H9 (cell line): ENCODE measurements around the gene GABBR2. TPM values are rescaled to one million over a fixed set of nuclear protein-coding genes. Genes with fewer than 3 reads are reported as not detected.

ENCODE experiments used
- DNase-seq: peaks from one replicate; pipeline ENCODE4 v3.0.0-alpha.2; 2017
- H2AFZ ChIP-seq: one replicate; pipeline ENCODE4 v1.6.1; 2013; ENCODE audit warnings: mild to moderate bottlenecking, low read length, control low read depth, moderate library complexity
- H2AK5ac ChIP-seq: 2 replicates; pipeline ENCODE4 v1.6.1; 2013; ENCODE audit warnings: low read length, control low read depth, mixed read lengths; ENCODE audit not compliant: insufficient read length
- H2BK120ac ChIP-seq: one replicate; pipeline ENCODE4 v1.6.1; 2013; ENCODE audit warnings: low read depth, mild to moderate bottlenecking, low read length, control low read depth, inconsistent platforms; ENCODE audit not compliant: poor library complexity, severe bottlenecking
- H2BK12ac ChIP-seq: 2 replicates; pipeline ENCODE4 v1.6.1; 2013; ENCODE audit warnings: low read length, control low read depth, mixed read lengths, low read depth; ENCODE audit not compliant: insufficient read length
- H2BK15ac ChIP-seq: 2 replicates; pipeline ENCODE4 v1.6.1; 2013; ENCODE audit warnings: low read depth, low read length, control low read depth
- H2BK20ac ChIP-seq: one replicate; pipeline ENCODE4 v1.6.1; 2013; ENCODE audit warnings: low read depth, mild to moderate bottlenecking, low read length, control low read depth, inconsistent platforms; ENCODE audit not compliant: poor library complexity, severe bottlenecking
- H2BK5ac ChIP-seq: 2 replicates; pipeline ENCODE4 v1.6.1; 2013; ENCODE audit warnings: low read length, control low read depth, mixed read lengths; ENCODE audit not compliant: insufficient read length
- H3K14ac ChIP-seq: 2 replicates; pipeline ENCODE4 v1.6.1; 2013; ENCODE audit warnings: low read length, control low read depth; ENCODE audit not compliant: insufficient read depth
- H3K18ac ChIP-seq: 2 replicates; pipeline ENCODE4 v1.6.1; 2013; ENCODE audit warnings: low read depth, mild to moderate bottlenecking, mixed read lengths, low read length, control low read depth; ENCODE audit not compliant: insufficient read length
- H3K23ac ChIP-seq: 2 replicates; pipeline ENCODE4 v1.6.1; 2013; ENCODE audit warnings: low read length, control low read depth, mixed read lengths, low read depth; ENCODE audit not compliant: insufficient read length
- H3K23me2 ChIP-seq: 2 replicates; pipeline ENCODE4 v1.6.1; 2013; ENCODE audit warnings: low read depth, mild to moderate bottlenecking, mixed read lengths, low read length, control low read depth; ENCODE audit not compliant: insufficient read length, poor library complexity, severe bottlenecking
- H3K27ac ChIP-seq: 2 replicates; pipeline ENCODE4 v1.5.1; 2013; ENCODE audit warnings: low read length, control low read depth, mixed read lengths, low read depth; ENCODE audit not compliant: insufficient read length
- H3K27me3 ChIP-seq: 2 replicates; pipeline ENCODE4 v1.6.1; 2013; ENCODE audit warnings: low read length, control low read depth, inconsistent platforms; ENCODE audit not compliant: insufficient read depth
- H3K4ac ChIP-seq: 2 replicates; pipeline ENCODE4 v1.6.1; 2013; ENCODE audit warnings: low read depth, mild to moderate bottlenecking, control low read depth, inconsistent platforms, low read length, moderate library complexity
- H3K4me1 ChIP-seq: 2 replicates; pipeline ENCODE4 v1.6.1; 2013; ENCODE audit warnings: low read length, control low read depth, inconsistent platforms; ENCODE audit not compliant: insufficient read depth
- H3K4me2 ChIP-seq: 2 replicates; pipeline ENCODE4 v1.6.1; 2013; ENCODE audit warnings: low read length, control low read depth, mixed read lengths; ENCODE audit not compliant: insufficient read length, insufficient read depth
- H3K56ac ChIP-seq: 2 replicates; pipeline ENCODE4 v1.6.1; 2013; ENCODE audit warnings: low read depth, mild to moderate bottlenecking, mixed read lengths, low read length, control low read depth; ENCODE audit not compliant: insufficient read length
- H3K79me1 ChIP-seq: 2 replicates; pipeline ENCODE4 v1.6.1; 2013; ENCODE audit warnings: low read depth, mild to moderate bottlenecking, moderate library complexity, low read length, control low read depth, inconsistent platforms; ENCODE audit not compliant: insufficient read depth, poor library complexity, severe bottlenecking
- H3K79me2 ChIP-seq: 2 replicates; pipeline ENCODE4 v1.6.1; 2013; ENCODE audit warnings: low read length, control low read depth, inconsistent platforms; ENCODE audit not compliant: insufficient read depth
- H3K9ac ChIP-seq: 2 replicates; pipeline ENCODE4 v1.6.1; 2013; ENCODE audit warnings: low read length, control low read depth, mixed read lengths; ENCODE audit not compliant: insufficient read length; ENCODE audit errors: extremely low read depth
- H3K9me3 ChIP-seq: one replicate; pipeline ENCODE4 v1.6.1; 2013; ENCODE audit warnings: low read depth, low read length, inconsistent platforms; ENCODE audit not compliant: control insufficient read depth
- H3T11ph ChIP-seq: one replicate; pipeline ENCODE4 v1.6.1; 2013; ENCODE audit warnings: mild to moderate bottlenecking, low read length, control low read depth, inconsistent platforms
- H4K20me1 ChIP-seq: one replicate; pipeline ENCODE4 v1.6.1; 2013; ENCODE audit not compliant: control insufficient read depth, insufficient read length, insufficient read depth
- H4K5ac ChIP-seq: 2 replicates; pipeline ENCODE4 v1.6.1; 2013; ENCODE audit warnings: low read depth, mild to moderate bottlenecking, mixed read lengths, low read length, control low read depth; ENCODE audit not compliant: insufficient read length
- H4K8ac ChIP-seq: replicated peaks from 2 replicates; pipeline ENCODE4 v1.6.1; 2013; ENCODE audit warnings: low read length, control low read depth, mixed read lengths, low read depth; ENCODE audit not compliant: insufficient read length
- H4K91ac ChIP-seq: 2 replicates; pipeline ENCODE4 v1.6.1; 2013; ENCODE audit warnings: low read depth, mild to moderate bottlenecking, moderate library complexity, mixed read lengths, low read length, control low read depth; ENCODE audit not compliant: insufficient read length
- H3K27ac Mint-ChIP-seq, 3 experiments: 2 replicates in 2 of 3; 3 replicates in 1 of 3; pipeline ENCODE4 v1.8.0; 2020 to 2021; ENCODE audit warnings: mixed read lengths in 3 of 3, mild to moderate bottlenecking in 1 of 3, moderate library complexity in 1 of 3
- H3K27me3 Mint-ChIP-seq: 2 replicates; pipeline ENCODE4 v1.8.0; 2021; ENCODE audit warnings: low read depth, mild to moderate bottlenecking, moderate library complexity, mixed read lengths
- H3K36me3 Mint-ChIP-seq, 3 experiments: 2 replicates in 2 of 3; 3 replicates in 1 of 3; pipeline ENCODE4 v1.8.0; 2020 to 2021; ENCODE audit warnings: low read depth in 3 of 3, mixed read lengths in 3 of 3; ENCODE audit not compliant: insufficient read depth in 1 of 3
- H3K4me1 Mint-ChIP-seq, 2 experiments: 2 replicates each; pipeline ENCODE4 v1.8.0; 2020; ENCODE audit warnings: mixed read lengths in 2 of 2
- H3K4me3 Mint-ChIP-seq, 2 experiments: 2 replicates in 1 of 2; 3 replicates in 1 of 2; pipeline ENCODE4 v1.8.0; 2020 to 2021; ENCODE audit warnings: mild to moderate bottlenecking in 2 of 2, mixed read lengths in 2 of 2, moderate library complexity in 1 of 2
- H3K9me3 Mint-ChIP-seq, 2 experiments: 2 replicates in 1 of 2; 3 replicates in 1 of 2; pipeline ENCODE4 v1.8.0; 2020; ENCODE audit warnings: mild to moderate bottlenecking in 2 of 2, mixed read lengths in 2 of 2, moderate library complexity in 1 of 2
- WGBS: extraction: QIAGEN DNeasy Blood & Tissue Kit; methylation state at CpG from one replicate; pipeline ENCODE4 v1.1.7; 2013; ENCODE audit warnings: missing lambda C conversion rate, low lambda C conversion rate, mixed read lengths; ENCODE audit not compliant: insufficient read length; ENCODE audit errors: extremely low coverage; 5-methylcytosine and 5-hydroxymethylcytosine counted together
- total RNA-seq: library from RNA; stranded (reverse); gene quantifications from 2 replicates; pipeline ENCODE4 v1.2.1, GENCODE V29; 2021
- TF ChIP-seq, protein P1 (sequence below): fragments of 200-600 bp; sonication (generic); conservative IDR thresholded peaks from 3 replicates; pipeline ENCODE4 v1.8.0; 2021; ENCODE audit warnings: antibody characterized with exemption, mild to moderate bottlenecking

GABBR2 gene
- total RNA-seq, 1 experiment from 2014 or later: 0.66 TPM

DNA sequence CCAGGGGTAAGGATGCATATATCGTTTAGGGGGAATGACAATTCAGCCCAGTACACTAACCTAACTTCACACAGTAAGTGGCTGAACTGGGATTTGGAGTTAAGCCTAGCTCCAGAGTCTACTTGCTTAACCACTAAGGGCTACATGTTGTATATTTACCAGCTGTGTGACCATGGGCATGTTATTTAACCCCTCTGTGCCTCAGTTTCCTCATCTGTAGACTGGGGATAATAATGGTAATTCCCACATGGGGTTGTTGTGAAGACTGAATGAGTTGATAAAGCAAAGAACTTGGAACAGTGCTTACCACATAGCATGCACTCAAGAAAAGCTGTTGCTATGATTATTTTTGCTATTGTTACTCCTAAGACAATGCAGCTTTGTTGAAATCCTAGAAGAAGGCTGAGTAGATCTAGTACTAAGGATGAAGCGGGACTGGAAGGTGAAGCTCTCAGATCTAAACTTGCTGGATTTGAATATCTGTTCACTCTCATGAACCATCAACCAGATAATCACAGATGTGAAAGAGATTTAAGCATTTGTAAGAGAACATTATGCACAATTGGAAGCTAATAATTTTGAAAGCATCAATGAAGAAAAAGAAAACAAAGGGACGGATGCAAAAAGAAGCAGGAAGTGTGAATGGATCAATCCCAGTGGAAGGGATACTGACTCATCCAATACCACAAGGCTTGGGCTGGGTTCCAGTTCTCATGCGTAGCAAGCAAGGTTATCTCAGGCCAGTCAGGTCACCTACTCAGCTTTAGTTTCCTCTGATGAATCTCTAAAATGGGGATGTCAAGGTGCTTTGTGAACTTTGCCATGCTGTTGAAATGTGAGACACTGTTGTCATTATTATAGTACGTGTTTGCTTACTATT is 374.8 kb downstream of the GABBR2 start:
- Mint-ChIP-seq H3K27me3 (no peaks in the 10 kb centered on the region), H3K4me3 (no peak overlapping the region), H3K27ac (no peak overlapping the region), H3K4me1 (no peaks in the 10 kb centered on the region), H3K36me3 (no peaks in the 10 kb centered on the region), H3K9me3 (peaks cover 0 to 4% of the 10 kb centered on the region in 2 experiments; a peak in 2 of 5 replicates)
- Histone ChIP-seq H3K23me2 (no peaks in the 10 kb centered on the region), H2AFZ (no peak overlapping the region), H3T11ph (no peak overlapping the region), H4K5ac (no peak overlapping the region), H2BK20ac (no peak overlapping the region), H3K4me1 (no peaks in the 10 kb centered on the region), H2BK15ac (no peak overlapping the region), H3K79me1 (no peaks in the 10 kb centered on the region), H3K4me2 (no peak overlapping the region), H3K27me3 (no peaks in the 10 kb centered on the region), H4K91ac (no peak overlapping the region), H3K18ac (no peak overlapping the region), H2BK120ac (no peak overlapping the region), H3K14ac (no peak overlapping the region), H4K20me1 (no peaks in the 10 kb centered on the region), H3K56ac (no peak overlapping the region), H3K9ac (no peak overlapping the region), H2BK5ac (no peak overlapping the region), H3K23ac (no peak overlapping the region), H2AK5ac (no peak overlapping the region), H2BK12ac (no peak overlapping the region), H3K27ac (no peak overlapping the region), H3K79me2 (no peaks in the 10 kb centered on the region), H3K9me3 (no peaks in the 10 kb centered on the region), H3K4ac (no peak overlapping the region), H4K8ac (no peak overlapping the region)
- WGBS: no CpG with 5 or more reads among the region's 5 CpGs
- TF ChIP-seq, protein P1, sequence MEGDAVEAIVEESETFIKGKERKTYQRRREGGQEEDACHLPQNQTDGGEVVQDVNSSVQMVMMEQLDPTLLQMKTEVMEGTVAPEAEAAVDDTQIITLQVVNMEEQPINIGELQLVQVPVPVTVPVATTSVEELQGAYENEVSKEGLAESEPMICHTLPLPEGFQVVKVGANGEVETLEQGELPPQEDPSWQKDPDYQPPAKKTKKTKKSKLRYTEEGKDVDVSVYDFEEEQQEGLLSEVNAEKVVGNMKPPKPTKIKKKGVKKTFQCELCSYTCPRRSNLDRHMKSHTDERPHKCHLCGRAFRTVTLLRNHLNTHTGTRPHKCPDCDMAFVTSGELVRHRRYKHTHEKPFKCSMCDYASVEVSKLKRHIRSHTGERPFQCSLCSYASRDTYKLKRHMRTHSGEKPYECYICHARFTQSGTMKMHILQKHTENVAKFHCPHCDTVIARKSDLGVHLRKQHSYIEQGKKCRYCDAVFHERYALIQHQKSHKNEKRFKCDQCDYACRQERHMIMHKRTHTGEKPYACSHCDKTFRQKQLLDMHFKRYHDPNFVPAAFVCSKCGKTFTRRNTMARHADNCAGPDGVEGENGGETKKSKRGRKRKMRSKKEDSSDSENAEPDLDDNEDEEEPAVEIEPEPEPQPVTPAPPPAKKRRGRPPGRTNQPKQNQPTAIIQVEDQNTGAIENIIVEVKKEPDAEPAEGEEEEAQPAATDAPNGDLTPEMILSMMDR: no peak
- no peak for DNase-seq
